Calu3 (cell line): ENCODE results near the gene SUGT1. TPM values are rescaled to one million over a fixed set of nuclear protein-coding genes. Genes with fewer than 3 reads are reported as not detected.

Experiments
- BruUV-seq: library from RNA; stranded (reverse); fragments of 400-500 nt; replicated peaks from 2 replicates; lab custom pipeline; 2021; lab: Mats Ljungman, UMichigan
- CTCF ChIA-PET: fragments of 300-600 bp; sonication (Branson Sonifier 250); formaldehyde crosslinking; loops from one replicate; lab custom pipeline; 2022; ENCODE audit warnings: antibody characterized with exemption; lab: Charles Lee
- DNase-seq: peaks from one replicate; pipeline ENCODE4 v3.0.0; 2022
- H3K27ac Mint-ChIP-seq: one replicate; pipeline ENCODE4 v1.8.0; 2022; ENCODE audit warnings: mixed read lengths; ENCODE audit not compliant: unreplicated experiment
- H3K27me3 Mint-ChIP-seq: one replicate; pipeline ENCODE4 v1.8.0; 2022; ENCODE audit warnings: mixed read lengths; ENCODE audit not compliant: unreplicated experiment
- H3K36me3 Mint-ChIP-seq: one replicate; pipeline ENCODE4 v1.8.0; 2022; ENCODE audit warnings: mild to moderate bottlenecking, moderate library complexity, mixed read lengths; ENCODE audit not compliant: insufficient read depth, unreplicated experiment
- H3K4me1 Mint-ChIP-seq: one replicate; pipeline ENCODE4 v1.8.0; 2022; ENCODE audit warnings: mild to moderate bottlenecking, low read depth, mixed read lengths; ENCODE audit not compliant: unreplicated experiment
- H3K4me3 Mint-ChIP-seq: one replicate; pipeline ENCODE4 v1.8.0; 2022; ENCODE audit warnings: mild to moderate bottlenecking, low read depth, moderate library complexity, mixed read lengths; ENCODE audit not compliant: unreplicated experiment
- H3K9me3 Mint-ChIP-seq: one replicate; pipeline ENCODE4 v1.8.0; 2022; ENCODE audit warnings: low read depth, mixed read lengths; ENCODE audit not compliant: unreplicated experiment
- CTCF ChIP-seq: fragments of 200-600 bp; IDR thresholded peaks from one replicate; pipeline ENCODE4 v1.8.0; 2022; ENCODE audit warnings: antibody characterized with exemption; ENCODE audit not compliant: unreplicated experiment
- intact Hi-C: fragments of 100-400 bp; cut with micrococcal nuclease; formaldehyde crosslinking; loops from one replicate; pipeline ENCODE4 v1.10.0; 2022; ENCODE audit not compliant: unreplicated experiment
- total RNA-seq: library from RNA; stranded (reverse); gene quantifications from 2 replicates; pipeline ENCODE4 v1.2.3, GENCODE V29; 2022

The SUGT1 gene
- total RNA-seq, 1 experiment from 2014 or later: 58.4 TPM

GRCh38 chr13:52638666-52639328 lies 13.8 kb upstream of the SUGT1 start:
- Mint-ChIP-seq H3K27me3 (no peaks in the 10 kb centered on the region), H3K27ac (no peak overlapping the region), H3K4me1 (no peaks in the 10 kb centered on the region), H3K36me3 (no peaks in the 10 kb centered on the region), H3K9me3 (no peaks in the 10 kb centered on the region), H3K4me3 (no peak overlapping the region)
- intact Hi-C loops: no loop called here
- CTCF ChIA-PET: interaction anchor here (0.7 kb wide), 1 partner anchor 372 kb away, joined by 9 read pairs; no protein-coding TSS in a partner anchor
- no peak for DNase-seq
- no peak for TF ChIP-seq CTCF
- BruUV-seq: no TSS peak

GRCh38 chr13:52642131-52642530 lies 10.5 kb upstream of the SUGT1 start, which contains the start of gene HNRNPA1L2:
Gene HNRNPA1L2, plus strand, starts transcription at chr13:52642431. Its CDS starts 62 bp downstream, at chr13:52642493.
- TF ChIP-seq CTCF: no peak
- CTCF ChIA-PET: interaction anchor here (0.6 kb wide), 1 partner anchor 39 kb away, joined by 3 read pairs; no protein-coding TSS in a partner anchor
- H3K36me3 Mint-ChIP-seq: no peaks in the 10 kb centered on the region
- H3K9me3 Mint-ChIP-seq: no peaks in the 10 kb centered on the region
- intact Hi-C loops: no loop called here
- H3K27me3 Mint-ChIP-seq: no peaks in the 10 kb centered on the region
- BruUV-seq: no TSS peak
- H3K4me1 Mint-ChIP-seq: peaks cover 8% of the 10 kb centered on the region
- no peak within 1 kb of the TSS for H3K4me3 Mint-ChIP-seq
- H3K27ac Mint-ChIP-seq: no peak within 1 kb of the TSS
- DNase-seq: no peak

- no TSS peak for BruUV-seq
- no peak overlapping the region for H3K27ac Mint-ChIP-seq
- no peaks in the 10 kb centered on the region for H3K27me3 Mint-ChIP-seq
- CTCF ChIA-PET: no interaction called here
- no peak for TF ChIP-seq CTCF
- H3K9me3 Mint-ChIP-seq: no peaks in the 10 kb centered on the region
- DNase-seq: no peak
- H3K36me3 Mint-ChIP-seq: no peaks in the 10 kb centered on the region
- peaks cover 8% of the 10 kb centered on the region for H3K4me1 Mint-ChIP-seq
- intact Hi-C loops: no loop called here
- H3K4me3 Mint-ChIP-seq: no peak overlapping the region
These were observed 8.5 kb upstream of the SUGT1 start for GRCh38 chr13:52644108-52644507.

GRCh38 chr13:52646967-52647366 lies 5.7 kb upstream of the SUGT1 start:
- Mint-ChIP-seq H3K4me1 (peaks cover 8% of the 10 kb centered on the region), H3K27ac (no peak overlapping the region), H3K9me3 (no peaks in the 10 kb centered on the region), H3K36me3 (peaks cover 4% of the 10 kb centered on the region), H3K27me3 (no peaks in the 10 kb centered on the region), H3K4me3 (no peak overlapping the region)
- no peak for DNase-seq
- intact Hi-C loops: no loop called here
- no peak for TF ChIP-seq CTCF
- CTCF ChIA-PET: interaction anchor here (0.7 kb wide), 1 partner anchor 144 kb away, joined by 5 read pairs; no protein-coding TSS in a partner anchor
- BruUV-seq: no TSS peak
